ENCODE measurements around the gene SUCLG2. TPM values are rescaled to one million over a fixed set of nuclear protein-coding genes. Genes with fewer than 3 reads are reported as not detected.
A peak's percentile ranks its signal among the peaks of the same experiment; 100 is the strongest.

SUCLG2 gene
- total RNA-seq, 1 experiment from 2014 or later, result 22.3 TPM

GRCh38 chr3:67605377-67605776 is 49.0 kb downstream of the SUCLG2 start:
- peaks cover 22% of the 10 kb centered on the region for H3K36me3 ChIP-seq (ENCODE audit: low read depth, low read length)
- ChIA-PET POLR2A (ENCODE audit: unreplicated experiment) (interaction anchor here (0.7 kb wide), 1 partner anchor 1250 kb away, joined by 3 read pairs; no protein-coding TSS in a partner anchor), CTCF (interaction anchor here (0.6 to 1.0 kb wide), 3 partner anchors 42 to 491 kb away, joined by 3 to 4 read pairs (median 3); no protein-coding TSS in a partner anchor)
- H3K9me3 ChIP-seq (ENCODE audit: low read length), result no peaks in the 10 kb centered on the region
- no peaks in the 10 kb centered on the region for H4K20me1 ChIP-seq (ENCODE audit: low read length)
- no peaks in the 10 kb centered on the region for H3K9me2 ChIP-seq (replicated peaks; ENCODE audit: low read length)
- no peaks in the 10 kb centered on the region for H3F3A ChIP-seq (ENCODE audit: low read length, unreplicated experiment)
- no peak for TF ChIP-seq EZH2phosphoT487 (IDR thresholded peaks at IDR 0.05; ENCODE audit: borderline replicate concordance, low read length)
- TF ChIP-seq, protein P1, sequence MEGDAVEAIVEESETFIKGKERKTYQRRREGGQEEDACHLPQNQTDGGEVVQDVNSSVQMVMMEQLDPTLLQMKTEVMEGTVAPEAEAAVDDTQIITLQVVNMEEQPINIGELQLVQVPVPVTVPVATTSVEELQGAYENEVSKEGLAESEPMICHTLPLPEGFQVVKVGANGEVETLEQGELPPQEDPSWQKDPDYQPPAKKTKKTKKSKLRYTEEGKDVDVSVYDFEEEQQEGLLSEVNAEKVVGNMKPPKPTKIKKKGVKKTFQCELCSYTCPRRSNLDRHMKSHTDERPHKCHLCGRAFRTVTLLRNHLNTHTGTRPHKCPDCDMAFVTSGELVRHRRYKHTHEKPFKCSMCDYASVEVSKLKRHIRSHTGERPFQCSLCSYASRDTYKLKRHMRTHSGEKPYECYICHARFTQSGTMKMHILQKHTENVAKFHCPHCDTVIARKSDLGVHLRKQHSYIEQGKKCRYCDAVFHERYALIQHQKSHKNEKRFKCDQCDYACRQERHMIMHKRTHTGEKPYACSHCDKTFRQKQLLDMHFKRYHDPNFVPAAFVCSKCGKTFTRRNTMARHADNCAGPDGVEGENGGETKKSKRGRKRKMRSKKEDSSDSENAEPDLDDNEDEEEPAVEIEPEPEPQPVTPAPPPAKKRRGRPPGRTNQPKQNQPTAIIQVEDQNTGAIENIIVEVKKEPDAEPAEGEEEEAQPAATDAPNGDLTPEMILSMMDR (conservative IDR thresholded peaks at IDR 0.05; ENCODE audit: low read depth, low read length), result peak; percentile 42
- no peak overlapping the region for H3K4me2 ChIP-seq (ENCODE audit: low read length)
- ATAC-seq, result peak; percentile 72
- H3K9ac ChIP-seq (ENCODE audit: low read length), result no peak overlapping the region
- no peak overlapping the region for H3K4me3 ChIP-seq (ENCODE audit: low read length)
- peaks cover 40% of the 10 kb centered on the region for H3K4me1 ChIP-seq (ENCODE audit: insufficient read depth, low read length)
- no peak overlapping the region for H2AFZ ChIP-seq (ENCODE audit: low read length)
- DNase-seq, result peak; percentile 69
- peaks cover 19% of the 10 kb centered on the region; the same call in 1 of the 2 replicates for H3K79me2 ChIP-seq (ENCODE audit: low read length)
- H3K27ac ChIP-seq (ENCODE audit: low read length), result peak overlapping the region; percentile 39; the same call in 1 of the 2 replicates
- intact Hi-C loops (cut with micrococcal nuclease), result loop anchor here (10.0 kb wide), 2 partner anchors 141 to 221 kb away; no protein-coding TSS in a partner anchor
- no TSS peak for BruUV-seq (replicated peaks)
- no peaks in the 10 kb centered on the region for H3K27me3 ChIP-seq (ENCODE audit: low read length)

- Histone ChIP-seq H2AFZ (ENCODE audit: low read length) (no peak overlapping the region), H3K27ac (ENCODE audit: low read length) (no peak overlapping the region), H3K27me3 (ENCODE audit: low read length) (no peaks in the 10 kb centered on the region), H3K4me3 (ENCODE audit: low read length) (no peak overlapping the region), H3F3A (ENCODE audit: low read length, unreplicated experiment) (no peaks in the 10 kb centered on the region), H3K9me3 (ENCODE audit: low read length) (no peaks in the 10 kb centered on the region), H3K36me3 (ENCODE audit: low read depth, low read length) (peaks cover 8% of the 10 kb centered on the region; the same call in 1 of the 2 replicates), H3K79me2 (ENCODE audit: low read length) (peaks cover 19% of the 10 kb centered on the region; the same call in 1 of the 2 replicates), H3K4me2 (ENCODE audit: low read length) (no peak overlapping the region), H3K9me2 (replicated peaks; ENCODE audit: low read length) (no peaks in the 10 kb centered on the region), H3K4me1 (ENCODE audit: insufficient read depth, low read length) (peaks cover 28% of the 10 kb centered on the region), H3K9ac (ENCODE audit: low read length) (no peak overlapping the region), H4K20me1 (ENCODE audit: low read length) (no peaks in the 10 kb centered on the region)
- BruUV-seq (replicated peaks), result no TSS peak
- no peak for TF ChIP-seq EZH2phosphoT487 (IDR thresholded peaks at IDR 0.05; ENCODE audit: borderline replicate concordance, low read length)
- TF ChIP-seq, protein P1 (conservative IDR thresholded peaks at IDR 0.05; ENCODE audit: low read depth, low read length), result no peak
- no peak for TF ChIP-seq EZH2 (IDR thresholded peaks at IDR 0.05; ENCODE audit: low read length, unreplicated experiment)
- intact Hi-C loops (cut with micrococcal nuclease), result loop anchor here (10.0 kb wide), 2 partner anchors 138 to 218 kb away; no protein-coding TSS in a partner anchor
- ATAC-seq (no peak), DNase-seq (no peak)
- ChIA-PET CTCF (no interaction called here), POLR2A (ENCODE audit: unreplicated experiment) (interaction anchor here (0.6 kb wide), 1 partner anchor 10 kb away, joined by 3 read pairs; no protein-coding TSS in a partner anchor)
Observed at GRCh38 chr3:67602816-67603215, 51.6 kb downstream of the SUCLG2 start.
